GM10248 (cell line): Measurements from ENCODE around the gene STX1A.
A peak's percentile ranks its signal among the peaks of the same experiment; 100 is the strongest.

ENCODE experiments used
- CTCF ChIA-PET: fragments of 300-600 bp; sonication (Branson Sonifier 250); formaldehyde crosslinking; extraction: SDS; loops from one replicate; lab custom pipeline; 2021; ENCODE audit warnings: antibody characterized with exemption; lab: Yijun Ruan, JAX
- POLR2A ChIA-PET: fragments of 350-650 bp; sonication (Branson Sonifier 250); formaldehyde crosslinking; extraction: SDS; loops from one replicate; lab custom pipeline; 2020; ENCODE audit warnings: antibody characterized with exemption; lab: Yijun Ruan, JAX
- DNase-seq: peaks from one replicate; pipeline ENCODE4 v3.0.0; 2012; ENCODE audit errors: extremely low spot score
- TF ChIP-seq, protein P1 (sequence below): IDR thresholded peaks from 2 replicates; pipeline ENCODE4 v1.5.1; 2012; ENCODE audit warnings: mild to moderate bottlenecking, low read depth; ENCODE audit errors: extremely low read depth, missing control alignments, control extremely low read depth

Gene STX1A

DNA sequence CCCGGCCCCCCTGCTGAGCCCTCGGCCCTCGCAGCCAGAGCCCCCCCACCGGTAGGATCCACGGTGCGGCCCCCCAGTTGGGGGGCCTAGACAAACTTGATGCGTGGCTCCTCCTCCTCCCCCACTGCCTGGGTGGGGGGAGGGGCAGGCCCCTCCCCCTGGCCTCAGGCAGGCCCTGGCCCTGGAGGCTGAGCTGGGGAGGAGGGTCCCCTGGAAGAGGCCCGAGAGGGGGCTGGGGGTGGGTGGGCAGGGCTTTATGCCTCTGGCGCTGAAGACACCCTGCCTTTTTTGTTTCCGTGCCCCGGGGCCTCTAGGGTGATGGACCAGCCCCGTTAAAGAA is 48.2 kb downstream of the STX1A start:
- ChIA-PET POLR2A (no interaction called here), CTCF (interaction anchor here (1.1 kb wide), 1 partner anchor 92 kb away, joined by 3 read pairs; no protein-coding TSS in a partner anchor)
- no peak for DNase-seq
- TF ChIP-seq, protein P1, sequence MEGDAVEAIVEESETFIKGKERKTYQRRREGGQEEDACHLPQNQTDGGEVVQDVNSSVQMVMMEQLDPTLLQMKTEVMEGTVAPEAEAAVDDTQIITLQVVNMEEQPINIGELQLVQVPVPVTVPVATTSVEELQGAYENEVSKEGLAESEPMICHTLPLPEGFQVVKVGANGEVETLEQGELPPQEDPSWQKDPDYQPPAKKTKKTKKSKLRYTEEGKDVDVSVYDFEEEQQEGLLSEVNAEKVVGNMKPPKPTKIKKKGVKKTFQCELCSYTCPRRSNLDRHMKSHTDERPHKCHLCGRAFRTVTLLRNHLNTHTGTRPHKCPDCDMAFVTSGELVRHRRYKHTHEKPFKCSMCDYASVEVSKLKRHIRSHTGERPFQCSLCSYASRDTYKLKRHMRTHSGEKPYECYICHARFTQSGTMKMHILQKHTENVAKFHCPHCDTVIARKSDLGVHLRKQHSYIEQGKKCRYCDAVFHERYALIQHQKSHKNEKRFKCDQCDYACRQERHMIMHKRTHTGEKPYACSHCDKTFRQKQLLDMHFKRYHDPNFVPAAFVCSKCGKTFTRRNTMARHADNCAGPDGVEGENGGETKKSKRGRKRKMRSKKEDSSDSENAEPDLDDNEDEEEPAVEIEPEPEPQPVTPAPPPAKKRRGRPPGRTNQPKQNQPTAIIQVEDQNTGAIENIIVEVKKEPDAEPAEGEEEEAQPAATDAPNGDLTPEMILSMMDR: no peak

GRCh38 chr7:73669858-73670385 is 49.5 kb downstream of the STX1A start:
- CTCF ChIA-PET: interaction anchor here (0.9 to 1.4 kb wide), 3 partner anchors 22 to 218 kb away, joined by 3 to 4 read pairs (median 3); no protein-coding TSS in a partner anchor
- POLR2A ChIA-PET: interaction anchor here (0.6 kb wide), 1 partner anchor 28 kb away, joined by 4 read pairs; no protein-coding TSS in a partner anchor

DNA sequence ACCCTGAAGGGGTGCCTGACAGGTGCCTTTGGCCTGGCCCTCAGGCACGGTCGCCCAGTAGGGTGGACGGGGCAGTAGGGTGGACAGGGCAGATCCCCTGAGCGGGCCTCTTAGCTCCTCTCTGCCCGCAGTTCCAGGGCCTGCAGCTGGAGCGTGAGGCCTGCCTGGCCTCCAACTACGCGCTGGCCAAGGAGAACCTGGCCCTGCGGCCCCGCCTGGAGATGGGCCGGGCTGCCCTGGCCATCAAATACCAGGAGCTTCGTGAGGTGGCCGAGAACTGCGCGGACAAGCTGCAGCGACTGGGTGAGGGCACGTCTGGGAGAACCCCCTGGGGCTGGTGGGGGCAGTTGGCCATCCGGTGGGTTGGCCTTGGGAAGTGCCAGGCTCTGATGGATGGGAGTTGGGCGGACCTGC is 50.2 kb downstream of the STX1A start:
- ChIA-PET CTCF (interaction anchor here (0.9 to 2.1 kb wide), 3 partner anchors 23 to 62 kb away, joined by 3 to 7 read pairs (median 4); no protein-coding TSS in a partner anchor), POLR2A (no interaction called here)
- TF ChIP-seq, protein P1: no peak
- no peak for DNase-seq

More at GRCh38 chr7:73669858-73670385, 49.5 kb downstream of the STX1A start:
- TF ChIP-seq, protein P1: no peak
- DNase-seq: no peak

GRCh38 chr7:73668886-73669230 is 50.6 kb downstream of the STX1A start:
- DNase-seq: no peak
- CTCF ChIA-PET: interaction anchor here (0.9 to 2.1 kb wide), 4 partner anchors 23 to 62 kb away, joined by 3 to 7 read pairs (median 4); no protein-coding TSS in a partner anchor
- POLR2A ChIA-PET: no interaction called here

GRCh38 chr7:73668103-73668885 is 51.2 kb downstream of the STX1A start:
- ChIA-PET CTCF (interaction anchor here (0.7 to 2.1 kb wide), 12 partner anchors 8 to 132 kb away, joined by 3 to 7 read pairs (median 3); no protein-coding TSS in a partner anchor), POLR2A (no interaction called here)
- TF ChIP-seq, protein P1: no peak
- DNase-seq: no peak

More at GRCh38 chr7:73668886-73669230, 50.6 kb downstream of the STX1A start:
- TF ChIP-seq, protein P1: no peak

GRCh38 chr7:73667344-73668102 is 51.9 kb downstream of the STX1A start, which contains the start of gene VPS37D:
Gene VPS37D (plus strand): TSS chr7:73667831. CDS start chr7:73667959, 128 bp downstream.
- peak; percentile 98 for DNase-seq
- TF ChIP-seq, protein P1: peak; percentile 97
- CTCF ChIA-PET: interaction anchor here (0.7 to 2.1 kb wide), 12 partner anchors 9 to 131 kb away, joined by 3 to 7 read pairs (median 3); no protein-coding TSS in a partner anchor
- POLR2A ChIA-PET: no interaction called here
